Tibial nerve (tissue), 4 donors: ENCODE measurements around the gene CNKSR2. TPM values are rescaled to one million over a fixed set of nuclear protein-coding genes. Genes with fewer than 3 reads are reported as not detected.

Experiments used
- DNase-seq, 2 donors: peaks; one replicate each; pipeline ENCODE4 v3.0.0-alpha.2; 2019; ENCODE audit warnings: low spot score in 2 of 2
- H3K27ac ChIP-seq, 4 donors: fragments of 200-600 bp; sonication (generic) in 3 of 4; one replicate each; pipeline ENCODE4 v1.5.1; 2017 to 2019; ENCODE audit warnings: mild to moderate bottlenecking in 1 of 4
- H3K27me3 ChIP-seq, 2 donors: fragments of 200-600 bp; sonication (generic) in 1 of 2; one replicate each; pipeline versions ENCODE4 v1.5.1 to v1.6.0; 2017 to 2019
- H3K36me3 ChIP-seq, 3 donors: fragments of 200-600 bp; sonication (generic); one replicate each; pipeline ENCODE4 v1.5.1; 2018 to 2019
- H3K4me1 ChIP-seq, 4 donors: fragments of 200-600 bp; sonication (generic) in 3 of 4; one replicate each; pipeline ENCODE4 v1.5.1; 2017 to 2019
- H3K4me3 ChIP-seq, 4 donors: fragments of 200-600 bp; sonication (generic) in 3 of 4; one replicate each; pipeline ENCODE4 v1.5.1; 2017 to 2019; ENCODE audit warnings: mild to moderate bottlenecking in 1 of 4, moderate library complexity in 1 of 4
- H3K9me3 ChIP-seq, 4 donors: fragments of 200-600 bp; sonication (generic) in 3 of 4; one replicate each; pipeline ENCODE4 v1.5.1; 2017 to 2019
- CTCF ChIP-seq, 5 experiments: fragments of 200-600 bp in 3 of 5; fragments of 450-650 bp in 2 of 5; sonication (generic) in 3 of 5; IDR thresholded peaks; one replicate each; pipeline ENCODE4 v1.5.1; 2016 to 2019; ENCODE audit warnings: antibody characterized with exemption in 5 of 5, mild to moderate bottlenecking in 3 of 5, moderate library complexity in 2 of 5
- EP300 ChIP-seq, 2 donors: sonication (generic); formaldehyde crosslinking; IDR thresholded peaks; one replicate each; pipeline ENCODE4 v1.6.1; 2017; ENCODE audit warnings: antibody characterized with exemption in 2 of 2, mild to moderate bottlenecking in 1 of 2
- POLR2A ChIP-seq, 2 donors: fragments of 450-650 bp; IDR thresholded peaks; one replicate each; pipeline ENCODE4 v1.6.1; 2017; ENCODE audit warnings: antibody characterized with exemption in 2 of 2, mild to moderate bottlenecking in 2 of 2, moderate library complexity in 2 of 2
- WGBS, 2 donors: methylation state at CpG; one replicate each; pipeline ENCODE4 v1.1.5; 2018; 5-methylcytosine and 5-hydroxymethylcytosine counted together
- total RNA-seq, 4 donors: library from RNA; depleted of rRNA; stranded (reverse); fragments of >200 nt; gene quantifications; one replicate each; pipeline ENCODE4 v1.1.0, GENCODE V29; 2016

The CNKSR2 gene
- total RNA-seq, 4 donors from 2014 or later, result 28.8 to 98.3 (median 56.5) TPM

DNA sequence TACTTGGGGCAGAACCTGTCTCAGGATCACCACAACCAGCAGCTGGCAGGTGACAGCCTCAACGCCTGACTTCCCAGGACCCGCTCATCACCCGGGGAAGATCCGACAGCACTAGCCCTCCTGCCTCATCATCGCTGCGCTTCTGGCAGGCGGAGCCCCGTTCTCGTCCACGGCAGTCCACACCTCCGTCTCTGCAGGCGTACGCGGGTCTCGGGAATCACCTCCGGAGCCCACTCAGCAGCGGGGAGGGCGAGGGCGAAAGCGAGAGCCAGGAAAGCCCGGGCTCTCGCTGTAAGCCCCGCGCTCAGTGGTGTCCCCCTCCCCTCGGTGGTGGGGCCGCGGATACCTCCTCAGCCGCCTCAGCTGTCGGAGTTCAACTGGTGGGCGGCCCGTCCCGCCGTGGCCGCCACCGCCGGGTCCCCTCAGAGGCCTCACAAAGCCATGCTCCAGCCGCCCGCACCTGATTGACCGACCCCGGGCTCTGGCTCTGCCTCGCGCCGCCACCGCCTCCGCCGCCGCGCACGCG, 518 bp upstream of the CNKSR2 start:
- no peak for DNase-seq
- H3K27me3 ChIP-seq, result peaks cover 0 to 3% of the 10 kb centered on the region in 2 donors
- H3K27ac ChIP-seq, result peak overlapping the region in 3 of 4 donors; percentile 76 to 87 (median 85)
- H3K36me3 ChIP-seq, result no peaks in the 10 kb centered on the region
- 55% methylated on average over 49 of the region's 50 CpGs; no CpG with 5 or more reads in 1 of the 2 donors for WGBS, 2 donors
- no peaks in the 10 kb centered on the region for H3K9me3 ChIP-seq
- H3K4me1 ChIP-seq, result no peaks in the 10 kb centered on the region
- H3K4me3 ChIP-seq, result peak overlapping the region; percentile 43 to 74 (median 50)
- TF ChIP-seq CTCF (IDR thresholded peaks at IDR 0.05) (no peak), EP300 (IDR thresholded peaks at IDR 0.05) (no peak), POLR2A (IDR thresholded peaks at IDR 0.05) (no peak)

DNA sequence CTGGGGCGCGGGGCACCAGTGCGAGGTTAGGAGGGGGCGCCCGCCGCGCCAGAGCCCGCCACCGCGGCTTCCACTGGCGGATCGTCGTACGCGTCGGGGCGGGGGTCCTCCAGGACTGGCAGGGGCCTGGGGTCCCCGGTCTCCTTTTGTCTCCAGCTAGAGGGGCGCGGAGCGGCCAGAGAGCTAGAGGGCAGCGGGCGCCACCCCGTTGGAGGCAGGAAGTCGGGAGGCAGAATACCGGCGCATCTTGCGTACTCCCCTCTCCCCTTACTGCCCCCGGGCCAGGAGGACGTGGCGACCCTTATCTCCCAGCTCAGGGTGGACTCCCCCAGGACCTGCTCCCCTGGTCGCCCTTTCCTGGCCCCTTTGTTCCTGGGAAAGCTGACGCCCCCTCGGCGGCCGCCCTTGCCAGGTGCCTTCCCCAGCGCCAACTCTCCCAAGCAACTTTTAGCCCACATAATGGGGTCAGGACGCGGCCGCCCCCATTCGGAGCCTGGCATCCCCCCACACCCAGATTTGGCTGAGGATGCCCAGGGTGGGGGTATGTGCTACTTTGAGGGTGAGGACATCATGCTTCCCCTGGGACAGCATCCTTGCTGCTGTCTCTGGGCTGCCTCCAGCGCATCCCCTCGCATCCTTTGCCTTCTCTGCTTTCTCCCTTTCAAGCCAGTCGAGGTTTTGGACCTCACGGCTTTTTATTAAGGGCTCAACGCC, 933 bp downstream of the CNKSR2 start:
- H3K36me3 ChIP-seq, result no peaks in the 10 kb centered on the region
- H3K27me3 ChIP-seq, result peaks cover 0 to 3% of the 10 kb centered on the region in 2 donors
- H3K27ac ChIP-seq, result peak overlapping the region in 3 of 4 donors; percentile 56 to 87 (median 65)
- peak overlapping the region; percentile 45 to 74 (median 52) for H3K4me3 ChIP-seq
- no peaks in the 10 kb centered on the region for H3K4me1 ChIP-seq
- no peak for DNase-seq
- H3K9me3 ChIP-seq, result no peaks in the 10 kb centered on the region
- WGBS, 2 donors, result 4 to 26% methylated on average over 5 to 44 of the region's 46 CpGs
- TF ChIP-seq EP300 (IDR thresholded peaks at IDR 0.05) (no peak), CTCF (IDR thresholded peaks at IDR 0.05) (no peak), POLR2A (IDR thresholded peaks at IDR 0.05) (no peak)

GRCh38 chrX:21375708-21376009, 1.4 kb downstream of the CNKSR2 start:
- Histone ChIP-seq H3K9me3 (no peaks in the 10 kb centered on the region), H3K4me3 (peak overlapping the region; percentile 9 to 74 (median 48)), H3K36me3 (no peaks in the 10 kb centered on the region), H3K4me1 (no peaks in the 10 kb centered on the region), H3K27ac (no peak overlapping the region), H3K27me3 (peaks cover 0 to 3% of the 10 kb centered on the region in 2 donors)
- TF ChIP-seq CTCF (IDR thresholded peaks at IDR 0.05) (no peak), POLR2A (IDR thresholded peaks at IDR 0.05) (no peak), EP300 (IDR thresholded peaks at IDR 0.05) (no peak)
- WGBS, 2 donors, result 14 to 33% methylated on average over 5 of the region's 5 CpGs
- no peak for DNase-seq

DNA sequence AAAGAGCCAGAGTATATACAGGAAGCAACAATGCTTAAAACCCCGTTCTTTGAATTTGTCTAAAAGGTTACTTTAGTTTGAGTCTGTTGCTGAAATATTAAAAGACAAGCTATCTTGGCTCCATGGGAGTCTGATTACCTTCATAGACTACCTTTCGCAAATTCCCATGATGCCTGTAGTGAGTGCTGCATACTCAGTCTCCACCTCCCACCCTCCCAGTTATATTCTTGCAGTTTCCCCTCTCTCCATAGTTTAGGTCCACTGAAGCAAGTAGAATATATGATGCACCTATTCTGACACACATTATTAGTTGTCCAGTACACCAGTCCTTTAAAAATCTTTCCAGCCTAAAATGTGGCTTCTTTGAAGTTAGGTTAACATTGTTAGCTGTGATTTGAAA, 2.4 kb downstream of the CNKSR2 start:
- 70 to 76% methylated on average over 2 of the region's 2 CpGs for WGBS, 2 donors

More for the DNA sequence above, 2.4 kb downstream of the CNKSR2 start:
- Histone ChIP-seq H3K27me3 (peaks cover 0 to 3% of the 10 kb centered on the region in 2 donors), H3K4me3 (peak overlapping the region in 1 of 4 donors; percentile 74), H3K4me1 (no peaks in the 10 kb centered on the region), H3K36me3 (no peaks in the 10 kb centered on the region), H3K27ac (no peak overlapping the region), H3K9me3 (no peaks in the 10 kb centered on the region)
- no peak for DNase-seq
- TF ChIP-seq CTCF (IDR thresholded peaks at IDR 0.05) (no peak), POLR2A (IDR thresholded peaks at IDR 0.05) (no peak), EP300 (IDR thresholded peaks at IDR 0.05) (no peak)
